GM21717 (cell line): ENCODE measurements around the gene CDC42BPB.

Experiments used
- ATAC-seq: cut with Tn5 transposase; IDR thresholded peaks from one replicate; pipeline ENCODE4 v1.9.1; 2021; ENCODE audit warnings: mild to moderate bottlenecking, moderate library complexity; ENCODE audit not compliant: unreplicated experiment

Gene CDC42BPB

GRCh38 chr14:103094406-103095209, 37.3 kb upstream of the CDC42BPB start, which contains the start of gene EXOC3L4:
Gene EXOC3L4, plus strand, starts transcription at chr14:103094725. Its CDS starts 5,495 bp downstream, at chr14:103100220.
- ATAC-seq = no peak

GRCh38 chr14:103093856-103094405, 36.6 kb upstream of the CDC42BPB start:
- ATAC-seq = no peak

GRCh38 chr14:103091883-103092222, 34.5 kb upstream of the CDC42BPB start:
- ATAC-seq = no peak

- no peak for ATAC-seq
These were observed 33.9 kb upstream of the CDC42BPB start for GRCh38 chr14:103091041-103091882.

- ATAC-seq = no peak
These were observed 33.2 kb upstream of the CDC42BPB start for GRCh38 chr14:103090481-103091020.

GRCh38 chr14:103089386-103090335, 32.3 kb upstream of the CDC42BPB start:
- ATAC-seq = no peak

- no peak for ATAC-seq
These were observed 31.6 kb upstream of the CDC42BPB start for GRCh38 chr14:103088921-103089320.

- no peak for ATAC-seq
These were observed 30.0 kb upstream of the CDC42BPB start for GRCh38 chr14:103087343-103087835.

GRCh38 chr14:103086771-103087342, 29.5 kb upstream of the CDC42BPB start:
- no peak for ATAC-seq

- ATAC-seq = no peak
These were observed 28.1 kb upstream of the CDC42BPB start for GRCh38 chr14:103085106-103086091.

GRCh38 chr14:103084021-103084919, 26.9 kb upstream of the CDC42BPB start, which contains the start of gene LBHD2:
Gene LBHD2, plus strand, starts transcription at chr14:103084210. Its CDS starts 1,803 bp downstream, at chr14:103086013.
- no peak for ATAC-seq

GRCh38 chr14:103081951-103082350, 24.6 kb upstream of the CDC42BPB start:
- no peak for ATAC-seq

GRCh38 chr14:103078860-103079587, 21.7 kb upstream of the CDC42BPB start:
- no peak for ATAC-seq

GRCh38 chr14:103078420-103078749, 21.0 kb upstream of the CDC42BPB start:
- no peak for ATAC-seq

GRCh38 chr14:103074729-103075367, 17.5 kb upstream of the CDC42BPB start:
- ATAC-seq = no peak
